Measurements from ENCODE around the gene PTEN. TPM values are rescaled to one million over a fixed set of nuclear protein-coding genes. Genes with fewer than 3 reads are reported as not detected.
"Not testable (repeated sequence)": the region's sequence is repeated elsewhere in the genome, so short reads cannot be mapped to it uniquely, and the experiment has no call there.

PTEN gene
- total RNA-seq, 1 experiment from 2014 or later: 66.0 TPM

DNA sequence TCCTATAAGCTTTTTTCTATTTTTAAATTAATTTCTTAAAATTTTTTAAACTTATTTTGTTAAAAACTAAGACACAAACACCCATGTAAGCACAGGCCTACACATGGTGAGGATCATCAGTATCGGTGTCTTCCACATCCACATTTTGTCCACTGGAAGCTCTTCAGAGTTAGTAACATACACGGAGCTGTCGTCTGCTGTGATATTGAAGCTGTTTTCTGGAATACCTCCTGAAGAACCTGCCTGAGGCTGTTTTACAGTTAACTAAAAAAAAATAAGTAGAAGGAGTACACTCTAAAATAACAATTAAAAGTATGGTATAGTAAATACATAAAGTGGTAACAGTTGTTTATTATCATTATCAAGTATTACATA, 17.8 kb upstream of the PTEN start:
- POLR2A ChIA-PET (ENCODE audit: low non-redundant PET): no interaction called here
- TF ChIP-seq, protein P1, sequence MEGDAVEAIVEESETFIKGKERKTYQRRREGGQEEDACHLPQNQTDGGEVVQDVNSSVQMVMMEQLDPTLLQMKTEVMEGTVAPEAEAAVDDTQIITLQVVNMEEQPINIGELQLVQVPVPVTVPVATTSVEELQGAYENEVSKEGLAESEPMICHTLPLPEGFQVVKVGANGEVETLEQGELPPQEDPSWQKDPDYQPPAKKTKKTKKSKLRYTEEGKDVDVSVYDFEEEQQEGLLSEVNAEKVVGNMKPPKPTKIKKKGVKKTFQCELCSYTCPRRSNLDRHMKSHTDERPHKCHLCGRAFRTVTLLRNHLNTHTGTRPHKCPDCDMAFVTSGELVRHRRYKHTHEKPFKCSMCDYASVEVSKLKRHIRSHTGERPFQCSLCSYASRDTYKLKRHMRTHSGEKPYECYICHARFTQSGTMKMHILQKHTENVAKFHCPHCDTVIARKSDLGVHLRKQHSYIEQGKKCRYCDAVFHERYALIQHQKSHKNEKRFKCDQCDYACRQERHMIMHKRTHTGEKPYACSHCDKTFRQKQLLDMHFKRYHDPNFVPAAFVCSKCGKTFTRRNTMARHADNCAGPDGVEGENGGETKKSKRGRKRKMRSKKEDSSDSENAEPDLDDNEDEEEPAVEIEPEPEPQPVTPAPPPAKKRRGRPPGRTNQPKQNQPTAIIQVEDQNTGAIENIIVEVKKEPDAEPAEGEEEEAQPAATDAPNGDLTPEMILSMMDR (conservative IDR thresholded peaks at IDR 0.05; ENCODE audit: low read depth, low read length): no peak
- no peak for TF ChIP-seq EZH2 (IDR thresholded peaks at IDR 0.05; ENCODE audit: borderline replicate concordance, low read depth, low read length, poor library complexity, severe bottlenecking)
- CTCF ChIA-PET: interaction anchor here (1.0 kb wide), 1 partner anchor 269 kb away, joined by 3 read pairs; no protein-coding TSS in a partner anchor
- no peaks in the 10 kb centered on the region for H3K4me1 ChIP-seq (ENCODE audit: insufficient read depth, low read length, poor library complexity, severe bottlenecking)
- no peak overlapping the region for H3K27ac ChIP-seq (ENCODE audit: low read depth, low read length, poor library complexity, severe bottlenecking)
- DNase-seq (ENCODE audit: low spot score): no peak
- no TSS peak for BruUV-seq (replicated peaks)
- no peaks in the 10 kb centered on the region for H3K27me3 ChIP-seq (replicated peaks; ENCODE audit: insufficient read depth, low read depth, low read length, poor library complexity)
- no peaks in the 10 kb centered on the region for H3K36me3 ChIP-seq (ENCODE audit: insufficient read depth, low read length, poor library complexity, severe bottlenecking)
- intact Hi-C loops (cut with micrococcal nuclease; ENCODE audit: unreplicated experiment): no loop called here
- no peak overlapping the region for H3K4me3 ChIP-seq (ENCODE audit: low read depth, low read length, poor library complexity, severe bottlenecking)
- no peaks in the 10 kb centered on the region for H3K9me3 ChIP-seq (ENCODE audit: low read depth, low read length, poor library complexity, severe bottlenecking)

DNA sequence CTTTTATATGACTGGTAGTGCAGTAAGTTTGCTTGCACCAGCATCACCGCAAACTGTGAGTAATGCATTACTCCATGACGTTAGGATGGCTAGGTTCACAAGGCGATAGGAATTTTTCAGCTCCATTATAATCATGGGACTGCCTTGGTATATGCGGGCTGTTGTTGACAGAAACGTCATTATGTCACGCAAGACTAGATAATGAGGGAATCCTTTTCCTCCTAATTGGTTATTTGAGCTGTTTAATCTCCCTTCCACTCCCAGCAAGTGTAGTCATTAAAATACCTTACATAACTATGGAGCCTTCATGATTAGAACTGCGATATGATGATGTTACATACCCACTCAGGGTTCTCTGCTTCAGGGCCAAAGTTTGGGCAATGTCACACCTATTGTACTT, 17.4 kb upstream of the PTEN start:
- intact Hi-C loops (cut with micrococcal nuclease; ENCODE audit: unreplicated experiment): no loop called here
- ChIA-PET CTCF (interaction anchor here (1.0 kb wide), 1 partner anchor 268 kb away, joined by 3 read pairs; no protein-coding TSS in a partner anchor), POLR2A (ENCODE audit: low non-redundant PET) (no interaction called here)
- Histone ChIP-seq H3K4me1 (ENCODE audit: insufficient read depth, low read length, poor library complexity, severe bottlenecking) (no peaks in the 10 kb centered on the region), H3K4me3 (ENCODE audit: low read depth, low read length, poor library complexity, severe bottlenecking) (no peak overlapping the region), H3K9me3 (ENCODE audit: low read depth, low read length, poor library complexity, severe bottlenecking) (no peaks in the 10 kb centered on the region), H3K27ac (ENCODE audit: low read depth, low read length, poor library complexity, severe bottlenecking) (no peak overlapping the region), H3K27me3 (replicated peaks; ENCODE audit: insufficient read depth, low read depth, low read length, poor library complexity) (no peaks in the 10 kb centered on the region), H3K36me3 (ENCODE audit: insufficient read depth, low read length, poor library complexity, severe bottlenecking) (no peaks in the 10 kb centered on the region)
- no TSS peak for BruUV-seq (replicated peaks)
- no peak for DNase-seq (ENCODE audit: low spot score)
- TF ChIP-seq, protein P1 (conservative IDR thresholded peaks at IDR 0.05; ENCODE audit: low read depth, low read length): no peak
- TF ChIP-seq EZH2 (IDR thresholded peaks at IDR 0.05; ENCODE audit: borderline replicate concordance, low read depth, low read length, poor library complexity, severe bottlenecking): no peak

DNA sequence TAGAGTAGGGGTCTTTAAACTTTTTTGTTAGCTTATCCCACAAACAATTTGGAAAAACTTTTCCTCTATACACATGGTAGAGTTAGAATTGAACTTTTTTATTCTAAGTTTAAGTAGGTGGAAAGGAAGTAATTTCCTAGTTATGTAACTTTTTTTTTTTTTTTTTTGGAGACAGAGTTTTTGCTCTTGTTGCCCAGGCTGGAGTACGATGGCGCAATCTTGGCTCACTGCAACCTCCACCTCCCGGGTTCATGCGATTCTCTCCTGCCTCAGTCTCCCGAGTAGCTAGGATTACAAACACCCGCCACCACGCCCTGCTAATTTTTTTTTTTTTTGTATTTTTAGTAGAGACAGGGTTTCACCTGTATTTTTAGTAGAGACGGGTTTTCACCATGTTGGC, 16.7 kb upstream of the PTEN start:
- DNase-seq (ENCODE audit: low spot score); POLR2A ChIA-PET (ENCODE audit: low non-redundant PET); H3K9me3 ChIP-seq (ENCODE audit: low read depth, low read length, poor library complexity, severe bottlenecking); H3K27ac ChIP-seq (ENCODE audit: low read depth, low read length, poor library complexity, severe bottlenecking); H3K4me3 ChIP-seq (ENCODE audit: low read depth, low read length, poor library complexity, severe bottlenecking); CTCF ChIA-PET; H3K27me3 ChIP-seq (replicated peaks; ENCODE audit: insufficient read depth, low read depth, low read length, poor library complexity); intact Hi-C loops (cut with micrococcal nuclease; ENCODE audit: unreplicated experiment); H3K36me3 ChIP-seq (ENCODE audit: insufficient read depth, low read length, poor library complexity, severe bottlenecking); H3K4me1 ChIP-seq (ENCODE audit: insufficient read depth, low read length, poor library complexity, severe bottlenecking); BruUV-seq (replicated peaks): not testable (repeated sequence)

DNA sequence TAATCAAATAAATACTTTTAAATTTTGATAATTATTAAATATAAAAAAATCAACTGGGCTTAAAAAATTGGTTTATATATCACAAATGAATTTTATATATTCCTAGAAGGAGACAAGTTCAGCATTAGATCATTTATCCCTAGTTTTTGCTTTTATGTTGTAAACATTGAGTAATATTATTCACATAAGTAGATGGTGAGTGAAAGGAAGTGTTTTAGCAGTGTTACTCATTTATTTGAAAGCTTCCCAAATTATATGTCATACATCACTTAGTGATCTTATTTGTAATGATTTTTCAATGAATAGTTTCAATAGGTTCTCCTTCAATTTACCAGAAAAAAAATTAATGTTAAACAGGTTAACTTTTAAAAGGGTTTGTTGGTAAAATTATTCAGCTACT, 15.9 kb upstream of the PTEN start:
- DNase-seq (ENCODE audit: low spot score): no peak
- Histone ChIP-seq H3K4me1 (ENCODE audit: insufficient read depth, low read length, poor library complexity, severe bottlenecking) (no peaks in the 10 kb centered on the region), H3K4me3 (ENCODE audit: low read depth, low read length, poor library complexity, severe bottlenecking) (no peak overlapping the region), H3K9me3 (ENCODE audit: low read depth, low read length, poor library complexity, severe bottlenecking) (no peaks in the 10 kb centered on the region), H3K27me3 (replicated peaks; ENCODE audit: insufficient read depth, low read depth, low read length, poor library complexity) (no peaks in the 10 kb centered on the region), H3K27ac (ENCODE audit: low read depth, low read length, poor library complexity, severe bottlenecking) (no peak overlapping the region), H3K36me3 (ENCODE audit: insufficient read depth, low read length, poor library complexity, severe bottlenecking) (no peaks in the 10 kb centered on the region)
- TF ChIP-seq, protein P1 (conservative IDR thresholded peaks at IDR 0.05; ENCODE audit: low read depth, low read length): no peak
- no peak for TF ChIP-seq EZH2 (IDR thresholded peaks at IDR 0.05; ENCODE audit: borderline replicate concordance, low read depth, low read length, poor library complexity, severe bottlenecking)
- ChIA-PET CTCF (no interaction called here), POLR2A (ENCODE audit: low non-redundant PET) (no interaction called here)
- intact Hi-C loops (cut with micrococcal nuclease; ENCODE audit: unreplicated experiment): no loop called here
- no TSS peak for BruUV-seq (replicated peaks)

Measured in A673 (cell line).